ENCODE data around the gene SGIP1. TPM values are rescaled to one million over a fixed set of nuclear protein-coding genes. Genes with fewer than 3 reads are reported as not detected.

SGIP1 gene
- total RNA-seq, 1 donor from 2014 or later: 12.4 TPM

DNA sequence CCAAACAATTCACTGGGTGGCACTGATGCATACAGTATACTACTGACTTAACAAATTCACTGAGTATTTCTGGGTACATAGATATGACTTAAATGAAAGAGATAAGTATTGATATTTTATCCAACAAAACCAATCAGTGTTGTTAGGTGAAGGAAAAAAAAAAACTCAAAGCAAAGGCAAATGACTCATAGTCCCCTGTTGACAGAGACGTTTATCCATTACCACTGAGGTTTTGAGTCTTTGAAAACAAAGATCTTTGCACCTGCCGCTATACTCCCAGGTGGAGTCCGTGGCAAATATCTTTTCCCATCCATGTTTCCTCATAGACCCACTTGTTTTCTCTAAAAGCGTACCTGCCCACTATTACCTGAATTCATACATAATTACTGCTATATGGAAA is 236.7 kb downstream of the SGIP1 start:
- no peak overlapping the region for H3K4me3 ChIP-seq
- no peaks in the 10 kb centered on the region for H3K4me1 ChIP-seq
- DNase-seq (no peak), ATAC-seq (no peak)
- intact Hi-C loops (cut with DNase I): no loop called here
- no peaks in the 10 kb centered on the region for H3K27me3 ChIP-seq (ENCODE audit: low read depth)
- H3K27ac ChIP-seq: no peak overlapping the region
- no peaks in the 10 kb centered on the region for H3K9me3 ChIP-seq
- TF ChIP-seq, protein P1, sequence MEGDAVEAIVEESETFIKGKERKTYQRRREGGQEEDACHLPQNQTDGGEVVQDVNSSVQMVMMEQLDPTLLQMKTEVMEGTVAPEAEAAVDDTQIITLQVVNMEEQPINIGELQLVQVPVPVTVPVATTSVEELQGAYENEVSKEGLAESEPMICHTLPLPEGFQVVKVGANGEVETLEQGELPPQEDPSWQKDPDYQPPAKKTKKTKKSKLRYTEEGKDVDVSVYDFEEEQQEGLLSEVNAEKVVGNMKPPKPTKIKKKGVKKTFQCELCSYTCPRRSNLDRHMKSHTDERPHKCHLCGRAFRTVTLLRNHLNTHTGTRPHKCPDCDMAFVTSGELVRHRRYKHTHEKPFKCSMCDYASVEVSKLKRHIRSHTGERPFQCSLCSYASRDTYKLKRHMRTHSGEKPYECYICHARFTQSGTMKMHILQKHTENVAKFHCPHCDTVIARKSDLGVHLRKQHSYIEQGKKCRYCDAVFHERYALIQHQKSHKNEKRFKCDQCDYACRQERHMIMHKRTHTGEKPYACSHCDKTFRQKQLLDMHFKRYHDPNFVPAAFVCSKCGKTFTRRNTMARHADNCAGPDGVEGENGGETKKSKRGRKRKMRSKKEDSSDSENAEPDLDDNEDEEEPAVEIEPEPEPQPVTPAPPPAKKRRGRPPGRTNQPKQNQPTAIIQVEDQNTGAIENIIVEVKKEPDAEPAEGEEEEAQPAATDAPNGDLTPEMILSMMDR (IDR thresholded peaks at IDR 0.05): no peak
- no peaks in the 10 kb centered on the region for H3K36me3 ChIP-seq

DNA sequence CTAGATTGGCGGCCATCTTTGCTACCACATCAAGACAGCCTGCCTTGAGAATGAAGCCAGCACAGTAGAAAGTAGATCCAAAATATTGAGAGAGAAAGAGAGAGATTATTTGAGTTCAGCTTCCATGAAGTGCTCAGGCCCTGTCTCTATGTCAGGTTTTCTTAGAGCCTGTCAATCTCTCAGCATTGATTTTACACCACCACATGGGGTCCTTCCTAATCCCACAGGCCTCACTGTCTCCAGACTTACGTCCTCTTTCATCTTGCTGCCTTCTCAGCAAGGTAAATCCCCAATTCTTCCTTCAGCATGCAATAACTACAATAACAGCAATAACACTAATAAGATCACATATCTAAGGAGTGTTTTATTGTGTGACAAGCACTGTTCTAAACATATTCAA is 239.3 kb downstream of the SGIP1 start:
- no peak overlapping the region for H3K27ac ChIP-seq
- intact Hi-C loops (cut with DNase I): no loop called here
- ATAC-seq (no peak), DNase-seq (no peak)
- TF ChIP-seq, protein P1 (IDR thresholded peaks at IDR 0.05): no peak
- H3K9me3 ChIP-seq: no peaks in the 10 kb centered on the region
- no peaks in the 10 kb centered on the region for H3K27me3 ChIP-seq (ENCODE audit: low read depth)
- H3K4me3 ChIP-seq: no peak overlapping the region
- no peaks in the 10 kb centered on the region for H3K36me3 ChIP-seq
- H3K4me1 ChIP-seq: no peaks in the 10 kb centered on the region

DNA sequence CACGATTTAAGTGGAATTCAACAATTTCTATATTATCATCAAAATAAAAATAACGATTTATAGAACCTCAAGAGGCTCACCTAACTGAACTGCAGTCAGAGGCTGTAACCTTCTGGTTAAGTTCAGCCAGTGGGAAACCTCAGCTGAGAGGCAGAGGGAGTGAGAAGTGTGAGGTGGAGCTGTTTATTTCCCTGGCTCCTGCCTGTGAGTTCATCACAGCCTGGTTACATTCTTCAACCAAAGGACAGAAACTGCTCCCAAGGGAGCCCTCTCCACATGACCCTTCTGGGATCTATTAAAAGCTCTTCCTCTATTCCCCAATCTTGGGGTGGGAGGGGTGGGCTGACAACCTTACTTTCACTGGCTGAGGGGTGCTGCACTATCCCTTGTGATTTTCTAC is 240.5 kb downstream of the SGIP1 start:
- Histone ChIP-seq H3K27me3 (ENCODE audit: low read depth) (no peaks in the 10 kb centered on the region), H3K36me3 (no peaks in the 10 kb centered on the region), H3K4me1 (no peaks in the 10 kb centered on the region), H3K4me3 (no peak overlapping the region), H3K9me3 (no peaks in the 10 kb centered on the region), H3K27ac (no peak overlapping the region)
- DNase-seq (no peak), ATAC-seq (no peak)
- intact Hi-C loops (cut with DNase I): no loop called here
- TF ChIP-seq, protein P1 (IDR thresholded peaks at IDR 0.05): no peak

DNA sequence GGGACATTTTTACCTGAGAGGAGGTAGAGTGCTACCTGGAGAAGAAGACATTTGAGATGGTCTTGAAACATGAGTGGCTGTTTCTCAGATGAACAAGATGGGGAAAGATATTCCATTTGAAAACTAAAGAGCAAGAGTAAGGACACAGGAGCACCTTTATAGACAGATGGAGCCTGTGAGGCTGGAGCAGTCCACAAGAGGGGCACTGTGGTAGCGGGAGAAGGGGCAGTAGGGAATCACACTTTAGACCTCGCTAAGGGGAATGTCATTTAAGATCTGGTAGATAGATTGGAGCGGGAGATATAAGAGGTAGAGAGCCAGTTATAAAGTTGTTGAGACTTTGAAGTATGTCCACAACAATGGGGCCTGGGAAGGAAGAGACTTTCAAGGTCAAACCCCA is 241.7 kb downstream of the SGIP1 start:
- Histone ChIP-seq H3K4me1 (no peaks in the 10 kb centered on the region), H3K36me3 (no peaks in the 10 kb centered on the region), H3K4me3 (no peak overlapping the region), H3K27me3 (ENCODE audit: low read depth) (no peaks in the 10 kb centered on the region), H3K9me3 (no peaks in the 10 kb centered on the region), H3K27ac (no peak overlapping the region)
- intact Hi-C loops (cut with DNase I): no loop called here
- no peak for ATAC-seq
- TF ChIP-seq, protein P1 (IDR thresholded peaks at IDR 0.05): no peak
- no peak for DNase-seq

DNA sequence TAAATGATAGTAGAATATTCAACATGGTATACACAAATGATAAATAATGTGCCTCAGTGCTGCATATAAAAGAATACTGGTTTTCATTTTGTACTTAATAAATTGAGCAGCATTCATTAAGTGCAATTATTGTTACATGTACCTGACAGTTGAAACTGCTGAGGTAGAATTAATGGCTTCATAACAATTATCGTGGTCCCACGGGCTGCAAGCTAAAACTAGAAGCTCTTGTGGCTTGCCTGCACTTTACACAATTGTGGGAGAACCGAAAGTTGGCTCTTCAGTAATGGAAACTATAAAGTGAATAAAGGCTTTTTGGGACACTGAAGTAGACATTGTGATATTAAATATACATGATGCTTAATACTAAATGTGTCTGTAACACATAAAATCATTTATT is 243.9 kb downstream of the SGIP1 start:
- intact Hi-C loops (cut with DNase I): no loop called here
- H3K4me3 ChIP-seq: no peak overlapping the region
- no peak overlapping the region for H3K27ac ChIP-seq
- ATAC-seq (no peak), DNase-seq (no peak)
- no peaks in the 10 kb centered on the region for H3K36me3 ChIP-seq
- no peaks in the 10 kb centered on the region for H3K9me3 ChIP-seq
- TF ChIP-seq, protein P1 (IDR thresholded peaks at IDR 0.05): no peak
- H3K27me3 ChIP-seq (ENCODE audit: low read depth): no peaks in the 10 kb centered on the region
- no peaks in the 10 kb centered on the region for H3K4me1 ChIP-seq

DNA sequence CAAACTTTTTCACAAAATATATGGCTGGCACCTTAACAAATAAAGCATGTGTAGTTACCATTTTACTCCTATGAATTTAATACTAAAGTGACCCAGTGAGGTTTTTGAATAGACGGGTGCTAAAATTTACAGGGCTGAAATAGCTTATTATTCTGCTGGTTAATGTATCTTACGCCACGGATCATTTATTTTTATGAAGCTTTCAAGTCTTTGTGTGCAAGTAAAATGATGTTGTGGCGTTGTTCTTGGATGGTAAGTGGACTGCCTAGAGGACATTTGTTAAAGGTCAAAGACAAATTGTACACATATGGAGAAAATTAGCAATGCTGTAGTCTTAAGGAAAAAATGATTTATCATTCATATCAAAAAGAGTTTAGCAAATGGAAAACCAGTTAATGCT is 244.3 kb downstream of the SGIP1 start:
- Histone ChIP-seq H3K27me3 (ENCODE audit: low read depth) (no peaks in the 10 kb centered on the region), H3K36me3 (no peaks in the 10 kb centered on the region), H3K9me3 (no peaks in the 10 kb centered on the region), H3K4me3 (no peak overlapping the region), H3K4me1 (no peaks in the 10 kb centered on the region), H3K27ac (no peak overlapping the region)
- TF ChIP-seq, protein P1 (IDR thresholded peaks at IDR 0.05): no peak
- DNase-seq (no peak), ATAC-seq (no peak)
- intact Hi-C loops (cut with DNase I): no loop called here
